HEK293T (cell line): ENCODE results near the gene CACNA1C.

Experiments
- FOXA1 ChIP-seq: fragments of 450-650 bp; IDR thresholded peaks from 2 replicates; pipeline ENCODE4 v1.6.1; 2016; ENCODE audit warnings: mild to moderate bottlenecking
- FOXM1 ChIP-seq: fragments of 450-650 bp; IDR thresholded peaks from 2 replicates; pipeline ENCODE4 v1.6.1; 2017; ENCODE audit warnings: mild to moderate bottlenecking, borderline replicate concordance
- NFRKB ChIP-seq: fragments of 450-650 bp; IDR thresholded peaks from 2 replicates; pipeline ENCODE4 v1.6.1; 2016; ENCODE audit warnings: mild to moderate bottlenecking, moderate library complexity
- SUZ12 ChIP-seq: fragments of 450-650 bp; IDR thresholded peaks from 2 replicates; pipeline ENCODE4 v1.6.1; 2016; ENCODE audit warnings: mild to moderate bottlenecking
- TARDBP ChIP-seq: fragments of 450-650 bp; IDR thresholded peaks from 2 replicates; pipeline ENCODE4 v1.6.1; 2016
- ZNF384 ChIP-seq: fragments of 450-650 bp; IDR thresholded peaks from 2 replicates; pipeline ENCODE4 v1.6.1; 2016

DNA sequence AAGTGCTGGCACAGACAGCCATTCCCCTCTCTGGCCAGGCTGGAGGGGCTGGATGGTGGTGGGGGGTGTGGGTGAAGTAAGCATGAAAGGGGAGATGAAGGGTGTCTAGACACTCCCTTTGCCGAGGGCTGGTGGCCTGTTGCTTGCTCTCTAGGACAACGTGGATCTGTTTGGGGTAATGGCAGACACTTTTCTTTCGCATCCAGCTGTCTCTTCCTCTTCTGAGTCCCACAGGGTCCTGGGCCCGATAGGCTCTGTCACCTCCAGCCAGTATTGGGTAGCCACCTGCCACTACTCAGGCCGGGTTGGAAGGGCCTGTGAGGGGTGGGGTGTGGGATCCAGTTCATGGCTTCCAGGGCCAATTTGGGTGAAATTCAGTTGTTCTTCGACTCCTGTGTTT lies 218.1 kb downstream of the CACNA1C start:
- no peak for TF ChIP-seq FOXM1
- TF ChIP-seq ZNF384: no peak
- TF ChIP-seq SUZ12: no peak
- no peak for TF ChIP-seq TARDBP
- no peak for TF ChIP-seq FOXA1
- TF ChIP-seq NFRKB: no peak
